NCI-H1092 (cell line): ENCODE measurements around the gene RAD50.
"Not testable (repeated sequence)": the region's sequence is repeated elsewhere in the genome, so short reads cannot be mapped to it uniquely, and the experiment has no call there.

ENCODE experiments used
- DNase-seq: peaks from one replicate; lab custom pipeline; 2025; lab: John Stamatoyannopoulos, UW

The RAD50 gene

GRCh38 chr5:132677191-132677590 lies 120.4 kb downstream of the RAD50 start:
- no peak for DNase-seq

GRCh38 chr5:132677682-132678400 lies 121.1 kb downstream of the RAD50 start:
- no peak for DNase-seq

- DNase-seq: no peak
Measured at GRCh38 chr5:132678735-132679134, 122.0 kb downstream of the RAD50 start.

GRCh38 chr5:132679166-132679565 lies 122.4 kb downstream of the RAD50 start:
- no peak for DNase-seq

GRCh38 chr5:132679717-132680380 lies 123.1 kb downstream of the RAD50 start:
- DNase-seq: no peak

- no peak for DNase-seq
Measured at GRCh38 chr5:132680780-132681475, 124.2 kb downstream of the RAD50 start.

GRCh38 chr5:132681476-132681831 lies 124.7 kb downstream of the RAD50 start:
- DNase-seq: no peak

GRCh38 chr5:132681983-132682382 lies 125.2 kb downstream of the RAD50 start:
- no peak for DNase-seq

- DNase-seq: no peak
Measured at GRCh38 chr5:132684491-132684890, 127.7 kb downstream of the RAD50 start.

- DNase-seq: no peak
Measured at GRCh38 chr5:132684922-132685720, 128.3 kb downstream of the RAD50 start.

GRCh38 chr5:132686193-132686592 lies 129.4 kb downstream of the RAD50 start:
- no peak for DNase-seq

GRCh38 chr5:132687995-132688394 lies 131.2 kb downstream of the RAD50 start:
- no peak for DNase-seq

- no peak for DNase-seq
Measured at GRCh38 chr5:132688536-132689339, 132.0 kb downstream of the RAD50 start.

- no peak for DNase-seq
Measured at GRCh38 chr5:132689513-132689912, 132.7 kb downstream of the RAD50 start.

GRCh38 chr5:132690156-132690555 lies 133.4 kb downstream of the RAD50 start:
- DNase-seq: no peak

- DNase-seq: not testable (repeated sequence)
Measured at GRCh38 chr5:132691755-132692631, 135.2 kb downstream of the RAD50 start.

- DNase-seq: no peak
Measured at GRCh38 chr5:132692632-132692967, 135.8 kb downstream of the RAD50 start.
